SK-N-SH (cell line): Measurements from ENCODE around the gene SCD.

Source experiments
- MAX ChIP-seq: IDR thresholded peaks from 2 replicates; pipeline ENCODE4 v1.4.0; 2012; ENCODE audit warnings: low read depth
- POLR2AphosphoS5 ChIP-seq: IDR thresholded peaks from 2 replicates; pipeline ENCODE4 v1.6.1; 2012; ENCODE audit warnings: low read depth, low read length
- RCOR1 ChIP-seq: fragments of 150-350 bp; IDR thresholded peaks from 2 replicates; pipeline ENCODE4 v1.6.1; 2017; ENCODE audit warnings: antibody characterized with exemption, low read length
- SMC3 ChIP-seq: IDR thresholded peaks from 2 replicates; pipeline ENCODE4 v1.6.1; 2012; ENCODE audit warnings: low read depth, low read length, improper control_type of control experiment
- TF ChIP-seq, protein P1 (sequence below): fragments of 200-600 bp; sonication (generic); IDR thresholded peaks from 2 replicates; pipeline ENCODE4 v1.6.1; 2017; ENCODE audit warnings: antibody characterized with exemption, mild to moderate bottlenecking, moderate library complexity

- TF ChIP-seq POLR2AphosphoS5 (no peak), RCOR1 (no peak), MAX (no peak), SMC3 (no peak)
- TF ChIP-seq, protein P1, sequence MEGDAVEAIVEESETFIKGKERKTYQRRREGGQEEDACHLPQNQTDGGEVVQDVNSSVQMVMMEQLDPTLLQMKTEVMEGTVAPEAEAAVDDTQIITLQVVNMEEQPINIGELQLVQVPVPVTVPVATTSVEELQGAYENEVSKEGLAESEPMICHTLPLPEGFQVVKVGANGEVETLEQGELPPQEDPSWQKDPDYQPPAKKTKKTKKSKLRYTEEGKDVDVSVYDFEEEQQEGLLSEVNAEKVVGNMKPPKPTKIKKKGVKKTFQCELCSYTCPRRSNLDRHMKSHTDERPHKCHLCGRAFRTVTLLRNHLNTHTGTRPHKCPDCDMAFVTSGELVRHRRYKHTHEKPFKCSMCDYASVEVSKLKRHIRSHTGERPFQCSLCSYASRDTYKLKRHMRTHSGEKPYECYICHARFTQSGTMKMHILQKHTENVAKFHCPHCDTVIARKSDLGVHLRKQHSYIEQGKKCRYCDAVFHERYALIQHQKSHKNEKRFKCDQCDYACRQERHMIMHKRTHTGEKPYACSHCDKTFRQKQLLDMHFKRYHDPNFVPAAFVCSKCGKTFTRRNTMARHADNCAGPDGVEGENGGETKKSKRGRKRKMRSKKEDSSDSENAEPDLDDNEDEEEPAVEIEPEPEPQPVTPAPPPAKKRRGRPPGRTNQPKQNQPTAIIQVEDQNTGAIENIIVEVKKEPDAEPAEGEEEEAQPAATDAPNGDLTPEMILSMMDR, result no peak
Measured at GRCh38 chr10:100311298-100311697, 35.7 kb upstream of the SCD start.
